Trophoblast cell (in vitro differentiated cells and primary cell): ENCODE results near the gene SMAD3.

Experiments
- DNase-seq, 2 donors: peaks; one replicate each; pipeline ENCODE4 v3.0.0-alpha.2; 2016
- H2AFZ ChIP-seq: 2 replicates; pipeline ENCODE4 v1.6.1; 2013; ENCODE audit warnings: low read length, moderate library complexity, mild to moderate bottlenecking; ENCODE audit not compliant: insufficient read depth, poor library complexity
- H2AK5ac ChIP-seq: 2 replicates; pipeline ENCODE4 v1.6.1; 2013; ENCODE audit warnings: mild to moderate bottlenecking, low read length
- H2BK120ac ChIP-seq: 2 replicates; pipeline ENCODE4 v1.6.1; 2013; ENCODE audit warnings: low read length, mild to moderate bottlenecking, moderate library complexity; ENCODE audit not compliant: insufficient read depth, poor library complexity
- H2BK12ac ChIP-seq: 2 replicates; pipeline ENCODE4 v1.6.1; 2013; ENCODE audit warnings: mild to moderate bottlenecking, low read length, moderate library complexity
- H2BK5ac ChIP-seq: 2 replicates; pipeline ENCODE4 v1.6.1; 2013; ENCODE audit warnings: low read length, low read depth, moderate library complexity, mild to moderate bottlenecking; ENCODE audit not compliant: poor library complexity
- H3K14ac ChIP-seq: 2 replicates; pipeline ENCODE4 v1.6.1; 2013; ENCODE audit warnings: mild to moderate bottlenecking, low read length
- H3K18ac ChIP-seq: 2 replicates; pipeline ENCODE4 v1.6.1; 2013; ENCODE audit warnings: mild to moderate bottlenecking, low read length
- H3K23ac ChIP-seq: 2 replicates; pipeline ENCODE4 v1.6.1; 2013; ENCODE audit warnings: low read length
- H3K27ac ChIP-seq: 2 replicates; pipeline ENCODE4 v1.5.1; 2013; ENCODE audit warnings: low read depth, mild to moderate bottlenecking, inconsistent platforms, low read length, moderate library complexity
- H3K27me3 ChIP-seq: 2 replicates; pipeline ENCODE4 v1.6.1; 2013; ENCODE audit warnings: inconsistent platforms, mild to moderate bottlenecking, low read length, moderate library complexity; ENCODE audit not compliant: insufficient read depth
- H3K36me3 ChIP-seq, 2 experiments: 1 replicate in 1 of 2; 2 replicates in 1 of 2; pipeline ENCODE4 v1.6.1; 2013; ENCODE audit warnings: low read length in 2 of 2, mild to moderate bottlenecking in 2 of 2, moderate library complexity in 1 of 2; ENCODE audit not compliant: insufficient read depth in 2 of 2, control insufficient read depth in 1 of 2
- H3K4ac ChIP-seq: 2 replicates; pipeline ENCODE4 v1.6.1; 2013; ENCODE audit warnings: low read depth, mild to moderate bottlenecking, low read length, moderate library complexity
- H3K4me1 ChIP-seq, 2 experiments: 1 replicate in 1 of 2; 2 replicates in 1 of 2; pipeline ENCODE4 v1.6.1; 2013; ENCODE audit warnings: low read length in 2 of 2, mild to moderate bottlenecking in 2 of 2, moderate library complexity in 1 of 2; ENCODE audit not compliant: insufficient read depth in 2 of 2, control insufficient read depth in 1 of 2
- H3K4me2 ChIP-seq: 2 replicates; pipeline ENCODE4 v1.6.1; 2013; ENCODE audit warnings: inconsistent platforms, mild to moderate bottlenecking, low read length, moderate library complexity
- H3K4me3 ChIP-seq: 2 replicates; pipeline ENCODE4 v1.5.1; 2013; ENCODE audit warnings: mild to moderate bottlenecking, low read depth, low read length, inconsistent platforms
- H3K79me1 ChIP-seq: one replicate; pipeline ENCODE4 v1.6.1; 2013; ENCODE audit warnings: low read length
- H3K79me2 ChIP-seq: 2 replicates; pipeline ENCODE4 v1.6.1; 2013; ENCODE audit warnings: low read length, mild to moderate bottlenecking; ENCODE audit not compliant: control insufficient read depth, insufficient read depth, poor library complexity
- H3K9ac ChIP-seq: 2 replicates; pipeline ENCODE4 v1.6.1; 2013; ENCODE audit warnings: mild to moderate bottlenecking, low read length
- H3K9me3 ChIP-seq: 2 replicates; pipeline ENCODE4 v1.6.1; 2013; ENCODE audit warnings: low read depth, mild to moderate bottlenecking, control low read depth, inconsistent platforms, low read length; ENCODE audit not compliant: insufficient read depth
- H4K12ac ChIP-seq: 2 replicates; pipeline ENCODE4 v1.6.1; 2013; ENCODE audit warnings: low read depth, mild to moderate bottlenecking, low read length, moderate library complexity
- H4K8ac ChIP-seq: 2 replicates; pipeline ENCODE4 v1.6.1; 2013; ENCODE audit warnings: low read depth, mild to moderate bottlenecking, low read length, moderate library complexity
- H4K91ac ChIP-seq: one replicate; pipeline ENCODE4 v1.6.1; 2013; ENCODE audit warnings: low read depth, mild to moderate bottlenecking, low read length, moderate library complexity
- WGBS: extraction: QIAGEN DNeasy Blood & Tissue Kit; methylation state at CpG from one replicate; pipeline ENCODE4 v1.1.7; 2013; ENCODE audit warnings: missing lambda C conversion rate; ENCODE audit not compliant: insufficient read length, insufficient coverage; ENCODE audit errors: extremely low coverage; 5-methylcytosine and 5-hydroxymethylcytosine counted together

SMAD3 gene

DNA sequence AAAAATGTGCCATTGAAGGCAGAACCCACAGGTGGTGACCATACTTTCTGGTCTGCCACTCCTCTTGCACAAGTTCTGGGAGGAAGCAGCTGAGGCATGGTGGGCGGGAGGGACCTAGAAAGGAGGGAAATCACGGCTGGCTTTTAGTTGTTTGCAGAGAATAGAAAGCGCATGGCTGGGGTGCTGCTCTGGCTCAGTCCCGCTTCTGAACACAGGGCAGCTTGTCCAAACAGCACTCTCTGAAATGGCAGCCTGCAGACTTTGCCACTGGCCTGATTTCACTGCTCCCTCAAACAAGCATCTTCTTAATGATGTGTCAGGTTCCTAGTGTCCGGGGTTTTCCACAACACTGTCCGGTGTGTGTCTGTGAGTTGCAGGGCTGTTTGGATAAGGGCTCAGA is 112.3 kb downstream of the SMAD3 start:
- H3K79me1 ChIP-seq: peaks cover 29% of the 10 kb centered on the region
- H2AFZ ChIP-seq: peak overlapping the region; percentile 17
- H4K12ac ChIP-seq: no peak overlapping the region
- peak overlapping the region; percentile 49 for H3K18ac ChIP-seq
- peak; percentile 64 to 70 for DNase-seq
- H2BK12ac ChIP-seq: peak overlapping the region; percentile 77
- H3K4me3 ChIP-seq: no peak overlapping the region
- H2BK120ac ChIP-seq: peak overlapping the region; percentile 76
- peak overlapping the region; percentile 38 for H2AK5ac ChIP-seq
- H4K91ac ChIP-seq: peak overlapping the region; percentile 82
- H3K4me1 ChIP-seq: peaks cover 45 to 50% of the 10 kb centered on the region in 2 experiments
- H4K8ac ChIP-seq: peak overlapping the region; percentile 13
- H3K79me2 ChIP-seq: peaks cover 4% of the 10 kb centered on the region
- no peak overlapping the region for H3K9ac ChIP-seq
- H3K14ac ChIP-seq: peak overlapping the region; percentile 39
- H3K27ac ChIP-seq: peak overlapping the region; percentile 59
- no peak overlapping the region for H3K23ac ChIP-seq
- H3K36me3 ChIP-seq: peaks cover 32 to 36% of the 10 kb centered on the region in 2 experiments
- no peak overlapping the region for H3K4me2 ChIP-seq
- no peak overlapping the region for H3K4ac ChIP-seq
- peak overlapping the region; percentile 73 for H2BK5ac ChIP-seq
- WGBS: no CpG with 5 or more reads among the region's 6 CpGs
- peaks cover 2% of the 10 kb centered on the region for H3K9me3 ChIP-seq
- no peaks in the 10 kb centered on the region for H3K27me3 ChIP-seq

DNA sequence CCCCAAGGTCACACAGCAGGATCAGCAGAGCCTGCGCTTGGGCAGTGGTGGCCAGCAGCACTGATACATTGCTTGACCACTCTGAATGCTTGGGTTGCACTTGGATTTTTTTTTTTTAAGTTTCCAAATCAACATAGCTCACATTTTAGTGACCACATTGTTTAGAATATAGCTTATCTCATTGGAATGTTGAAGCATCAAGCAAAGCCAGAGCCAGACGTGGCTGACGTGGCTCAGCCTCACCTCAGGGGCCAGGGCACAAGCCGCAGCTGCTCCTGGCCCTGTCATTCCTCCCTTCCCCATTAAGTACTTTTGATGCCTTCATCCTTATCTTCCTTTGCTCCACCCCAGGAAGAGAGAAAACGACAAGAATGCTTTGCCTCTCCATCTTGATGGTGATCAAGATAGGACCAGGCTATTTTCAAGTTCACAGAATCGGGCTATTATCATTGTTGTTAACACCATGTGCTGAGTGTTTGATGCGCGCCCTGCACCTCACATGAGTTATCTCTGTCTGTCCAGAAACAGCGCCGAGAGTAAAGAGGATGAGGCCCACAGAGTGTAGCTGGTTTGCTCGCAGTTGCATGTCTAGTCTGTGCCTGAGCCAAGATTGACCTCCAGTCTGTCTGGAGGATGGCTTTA is 113.3 kb downstream of the SMAD3 start:
- H2AFZ ChIP-seq: no peak overlapping the region
- H3K4ac ChIP-seq: no peak overlapping the region
- H3K9ac ChIP-seq: no peak overlapping the region
- no peaks in the 10 kb centered on the region for H3K27me3 ChIP-seq
- peak overlapping the region; percentile 76 for H2BK120ac ChIP-seq
- H2BK5ac ChIP-seq: no peak overlapping the region
- H4K12ac ChIP-seq: no peak overlapping the region
- H2BK12ac ChIP-seq: no peak overlapping the region
- peaks cover 45 to 50% of the 10 kb centered on the region in 2 experiments for H3K4me1 ChIP-seq
- H3K23ac ChIP-seq: no peak overlapping the region
- peaks cover 3% of the 10 kb centered on the region for H3K79me2 ChIP-seq
- H4K91ac ChIP-seq: no peak overlapping the region
- no peak overlapping the region for H2AK5ac ChIP-seq
- no peak overlapping the region for H4K8ac ChIP-seq
- peak; percentile 98 to 99 for DNase-seq
- peak overlapping the region; percentile 39 for H3K14ac ChIP-seq
- H3K18ac ChIP-seq: no peak overlapping the region
- H3K27ac ChIP-seq: peak overlapping the region; percentile 59
- H3K9me3 ChIP-seq: peaks cover 2% of the 10 kb centered on the region
- no CpG with 5 or more reads among the region's 11 CpGs for WGBS
- peaks cover 29% of the 10 kb centered on the region for H3K79me1 ChIP-seq
- no peak overlapping the region for H3K4me3 ChIP-seq
- peaks cover 29 to 32% of the 10 kb centered on the region in 2 experiments for H3K36me3 ChIP-seq
- peak overlapping the region; percentile 47 for H3K4me2 ChIP-seq

DNA sequence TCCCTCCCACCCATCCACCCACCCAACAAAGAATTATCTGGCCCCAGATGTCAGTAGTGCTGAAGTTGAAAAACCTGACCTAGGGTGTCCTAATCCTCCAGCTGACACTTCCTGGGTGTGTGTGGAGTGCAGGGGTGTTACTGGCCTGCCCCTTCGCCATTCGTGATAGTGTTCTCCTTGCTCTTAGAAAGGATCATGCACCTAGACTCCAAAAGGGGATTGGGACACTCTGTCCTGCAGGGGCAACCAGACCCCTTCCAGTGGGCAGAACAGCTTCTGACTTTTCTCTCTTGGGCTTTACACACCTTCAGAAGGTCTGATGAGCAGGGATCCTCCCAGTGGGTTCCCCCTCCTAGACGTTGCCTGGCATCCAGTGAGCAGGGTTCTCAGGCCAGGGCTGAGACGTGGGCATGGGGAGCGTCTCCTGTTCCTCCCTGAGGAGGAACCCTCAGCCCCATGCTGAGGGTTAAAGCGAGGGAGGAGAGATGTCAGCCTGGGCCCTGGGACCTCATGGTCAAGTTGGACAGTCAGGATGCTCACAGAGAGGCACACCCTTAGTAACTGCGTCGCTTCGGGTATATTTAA is 114.1 kb downstream of the SMAD3 start:
- no peak overlapping the region for H2BK5ac ChIP-seq
- H3K4me2 ChIP-seq: no peak overlapping the region
- peaks cover 3% of the 10 kb centered on the region for H3K79me2 ChIP-seq
- H3K27ac ChIP-seq: peak overlapping the region; percentile 9
- no peak overlapping the region for H2BK120ac ChIP-seq
- H2BK12ac ChIP-seq: peak overlapping the region; percentile 42
- peak overlapping the region; percentile 25 for H3K18ac ChIP-seq
- peaks cover 2% of the 10 kb centered on the region for H3K9me3 ChIP-seq
- no peak overlapping the region for H3K23ac ChIP-seq
- H4K91ac ChIP-seq: peak overlapping the region; percentile 33
- no peak overlapping the region for H4K8ac ChIP-seq
- H3K4me3 ChIP-seq: no peak overlapping the region
- no peak overlapping the region for H2AFZ ChIP-seq
- peak overlapping the region; percentile 11 for H3K14ac ChIP-seq
- H4K12ac ChIP-seq: no peak overlapping the region
- no peak for DNase-seq
- peaks cover 38 to 43% of the 10 kb centered on the region in 2 experiments for H3K4me1 ChIP-seq
- H3K27me3 ChIP-seq: no peaks in the 10 kb centered on the region
- peaks cover 29% of the 10 kb centered on the region for H3K79me1 ChIP-seq
- H2AK5ac ChIP-seq: peak overlapping the region; percentile 20
- H3K9ac ChIP-seq: no peak overlapping the region
- no peak overlapping the region for H3K4ac ChIP-seq
- H3K36me3 ChIP-seq: peaks cover 30 to 34% of the 10 kb centered on the region in 2 experiments
- no CpG with 5 or more reads among the region's 9 CpGs for WGBS

DNA sequence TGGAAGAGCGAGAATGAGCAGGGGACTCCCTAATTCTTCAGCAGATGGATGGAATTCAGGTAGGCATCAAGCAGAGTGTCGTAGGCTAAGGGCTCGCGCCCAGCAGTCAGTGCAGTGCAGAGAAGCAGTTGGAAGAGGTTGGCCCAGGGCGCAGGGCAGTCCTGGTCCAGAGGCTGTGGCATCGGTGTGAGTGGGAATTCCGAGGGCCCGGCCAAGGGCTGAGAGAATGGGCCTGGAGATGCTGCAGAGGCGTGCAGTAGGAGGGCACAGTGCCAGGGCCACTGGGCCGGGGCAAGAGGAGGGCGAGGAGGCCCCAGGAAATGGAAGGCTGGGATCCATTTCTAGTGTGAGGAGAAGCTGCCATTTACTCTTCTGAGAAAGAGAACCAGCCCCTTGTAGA is 114.6 kb downstream of the SMAD3 start:
- Histone ChIP-seq H3K9ac (no peak overlapping the region), H3K18ac (peak overlapping the region; percentile 49), H3K27me3 (no peaks in the 10 kb centered on the region), H3K9me3 (peaks cover 2% of the 10 kb centered on the region), H4K8ac (no peak overlapping the region), H4K12ac (no peak overlapping the region), H3K79me2 (peaks cover 3% of the 10 kb centered on the region), H3K36me3 (peaks cover 36 to 40% of the 10 kb centered on the region in 2 experiments), H2BK12ac (peak overlapping the region; percentile 9), H3K4me2 (no peak overlapping the region), H2AFZ (no peak overlapping the region), H3K27ac (no peak overlapping the region), H4K91ac (peak overlapping the region; percentile 25), H3K14ac (peak overlapping the region; percentile 27), H2AK5ac (peak overlapping the region; percentile 27), H3K4me1 (peaks cover 34 to 38% of the 10 kb centered on the region in 2 experiments), H2BK5ac (no peak overlapping the region), H3K4me3 (no peak overlapping the region), H3K79me1 (peaks cover 29% of the 10 kb centered on the region), H3K23ac (no peak overlapping the region), H3K4ac (no peak overlapping the region), H2BK120ac (no peak overlapping the region)
- no peak for DNase-seq
- no CpG with 5 or more reads among the region's 11 CpGs for WGBS
